Astrocyte (in vitro differentiated cells and primary cell): ENCODE results near the gene RASA4B. TPM values are rescaled to one million over a fixed set of nuclear protein-coding genes. Genes with fewer than 3 reads are reported as not detected.

Experiments
- DNase-seq: peaks from one replicate; pipeline ENCODE4 v3.0.0-alpha.2; 2010; ENCODE audit warnings: low read depth
- FAIRE-seq: peaks from 2 replicates; lab custom pipeline; 2011; peaks lifted over from hg19 to GRCh38; lab: Jason Lieb, UNC
- H2AFZ ChIP-seq: 2 replicates; pipeline ENCODE4 v1.6.0; 2012; ENCODE audit warnings: low read depth, low read length, inconsistent platforms
- H3K27ac ChIP-seq: 2 replicates; pipeline ENCODE4 v1.5.1; 2011; ENCODE audit warnings: low read depth, low read length, inconsistent platforms
- H3K27me3 ChIP-seq: 2 replicates; pipeline ENCODE4 v1.6.0; 2011; ENCODE audit warnings: low read length, inconsistent platforms; ENCODE audit not compliant: insufficient read depth
- H3K36me3 ChIP-seq: 2 replicates; pipeline ENCODE4 v1.5.1; 2011; ENCODE audit warnings: low read length, inconsistent platforms; ENCODE audit not compliant: insufficient read depth
- H3K4me1 ChIP-seq: 2 replicates; pipeline ENCODE4 v1.5.1; 2011; ENCODE audit warnings: low read length, inconsistent platforms; ENCODE audit not compliant: insufficient read depth
- H3K4me2 ChIP-seq: 2 replicates; pipeline ENCODE4 v1.6.0; 2012; ENCODE audit warnings: low read length, inconsistent platforms
- H3K4me3 ChIP-seq: 2 replicates; pipeline ENCODE4 v1.5.1; 2011; ENCODE audit warnings: low read depth, mild to moderate bottlenecking, low read length, inconsistent platforms; ENCODE audit not compliant: insufficient read depth
- H3K79me2 ChIP-seq: 2 replicates; pipeline ENCODE4 v1.6.0; 2012; ENCODE audit warnings: mild to moderate bottlenecking, low read length, inconsistent platforms; ENCODE audit not compliant: insufficient read depth
- H3K9ac ChIP-seq: 2 replicates; pipeline ENCODE4 v1.6.0; 2012; ENCODE audit warnings: mild to moderate bottlenecking, low read length, inconsistent platforms
- H3K9me3 ChIP-seq: 2 replicates; pipeline ENCODE4 v1.5.1; 2012; ENCODE audit warnings: low read depth, mild to moderate bottlenecking, low read length, inconsistent platforms; ENCODE audit not compliant: insufficient read depth
- H4K20me1 ChIP-seq: 2 replicates; pipeline ENCODE4 v1.6.0; 2012; ENCODE audit warnings: low read length, inconsistent platforms; ENCODE audit not compliant: insufficient read depth
- H3K27ac Mint-ChIP-seq: one replicate; pipeline ENCODE4 v1.8.0; 2021; ENCODE audit warnings: mild to moderate bottlenecking, mixed read lengths; ENCODE audit not compliant: unreplicated experiment
- H3K27me3 Mint-ChIP-seq: one replicate; pipeline ENCODE4 v1.8.0; 2021; ENCODE audit warnings: low read depth, mixed read lengths; ENCODE audit not compliant: unreplicated experiment
- H3K36me3 Mint-ChIP-seq: one replicate; pipeline ENCODE4 v1.8.0; 2021; ENCODE audit warnings: low read depth, mixed read lengths; ENCODE audit not compliant: unreplicated experiment
- H3K4me1 Mint-ChIP-seq: one replicate; pipeline ENCODE4 v1.8.0; 2021; ENCODE audit warnings: low read depth, mixed read lengths; ENCODE audit not compliant: unreplicated experiment
- H3K4me3 Mint-ChIP-seq: one replicate; pipeline ENCODE4 v1.8.0; 2021; ENCODE audit warnings: mild to moderate bottlenecking, moderate library complexity, mixed read lengths; ENCODE audit not compliant: unreplicated experiment
- H3K9me3 Mint-ChIP-seq: one replicate; pipeline ENCODE4 v1.8.0; 2021; ENCODE audit warnings: mild to moderate bottlenecking, mixed read lengths; ENCODE audit not compliant: unreplicated experiment
- CTCF ChIP-seq: IDR thresholded peaks from 2 replicates; pipeline ENCODE4 v1.5.1; 2011; ENCODE audit warnings: low read depth, mild to moderate bottlenecking, inconsistent platforms, low read length, moderate library complexity; ENCODE audit not compliant: insufficient read depth
- EZH2 ChIP-seq: IDR thresholded peaks from 2 replicates; pipeline ENCODE4 v1.6.1; 2012; ENCODE audit warnings: mild to moderate bottlenecking, low read length, inconsistent platforms; ENCODE audit not compliant: insufficient read depth
- total RNA-seq: library from RNA; stranded (reverse); gene quantifications from 2 replicates; pipeline ENCODE4 v1.2.1, GENCODE V29; 2021

RASA4B gene
- total RNA-seq, 1 donor from 2014 or later, result 1.1 TPM

GRCh38 chr7:102436118-102436517, 81.5 kb downstream of the RASA4B start:
- Histone ChIP-seq H3K9ac (no peak overlapping the region), H3K9me3 (no peaks in the 10 kb centered on the region), H2AFZ (no peak overlapping the region), H3K79me2 (peaks cover 22% of the 10 kb centered on the region), H3K36me3 (no peaks in the 10 kb centered on the region), H3K4me1 (peaks cover 20% of the 10 kb centered on the region), H4K20me1 (peaks cover 4% of the 10 kb centered on the region), H3K4me3 (no peak overlapping the region), H3K4me2 (no peak overlapping the region), H3K27me3 (no peaks in the 10 kb centered on the region), H3K27ac (no peak overlapping the region)
- Mint-ChIP-seq H3K36me3 (peaks cover 11% of the 10 kb centered on the region), H3K27me3 (no peaks in the 10 kb centered on the region), H3K9me3 (no peaks in the 10 kb centered on the region), H3K4me3 (peak overlapping the region; percentile 6), H3K27ac (no peak overlapping the region), H3K4me1 (peaks cover 16% of the 10 kb centered on the region)
- TF ChIP-seq EZH2 (no peak), CTCF (no peak)
- DNase-seq (no peak), FAIRE-seq (no peak)

- no peaks in the 10 kb centered on the region for H3K27me3 ChIP-seq
- DNase-seq, result no peak
- H3K4me3 Mint-ChIP-seq, result peak overlapping the region; percentile 89
- H3K9me3 Mint-ChIP-seq, result no peaks in the 10 kb centered on the region
- peak overlapping the region; percentile 66 for H2AFZ ChIP-seq
- TF ChIP-seq CTCF, result no peak
- no peak for TF ChIP-seq EZH2
- H3K4me1 ChIP-seq, result peaks cover 8% of the 10 kb centered on the region
- no peak overlapping the region for H3K27ac ChIP-seq
- FAIRE-seq, result no peak
- no peaks in the 10 kb centered on the region for H4K20me1 ChIP-seq
- no peaks in the 10 kb centered on the region for H3K27me3 Mint-ChIP-seq
- peak overlapping the region; percentile 84 for H3K27ac Mint-ChIP-seq
- H3K36me3 ChIP-seq, result no peaks in the 10 kb centered on the region
- H3K79me2 ChIP-seq, result peaks cover 22% of the 10 kb centered on the region
- H3K4me3 ChIP-seq, result peak overlapping the region; percentile 75
- H3K9me3 ChIP-seq, result no peaks in the 10 kb centered on the region
- peaks cover 11% of the 10 kb centered on the region for H3K36me3 Mint-ChIP-seq
- H3K9ac ChIP-seq, result peak overlapping the region; percentile 88
- H3K4me2 ChIP-seq, result peak overlapping the region; percentile 96
- H3K4me1 Mint-ChIP-seq, result peaks cover 12% of the 10 kb centered on the region
Measured at GRCh38 chr7:102434039-102434486, 83.5 kb downstream of the RASA4B start.

GRCh38 chr7:102433219-102434038, 84.1 kb downstream of the RASA4B start, which contains the start of gene ORAI2:
Gene ORAI2, plus strand, starts transcription at chr7:102433575. Its CDS starts 5,382 bp downstream, at chr7:102438957.
- Histone ChIP-seq H3K4me2 (peak within 1 kb of the TSS; percentile 96), H4K20me1 (no peaks in the 10 kb centered on the region), H3K9ac (peak within 1 kb of the TSS; percentile 88), H3K79me2 (peaks cover 22% of the 10 kb centered on the region), H3K27ac (no peak within 1 kb of the TSS), H3K4me3 (peak within 1 kb of the TSS; percentile 75), H3K27me3 (no peaks in the 10 kb centered on the region), H3K4me1 (peaks cover 8% of the 10 kb centered on the region), H2AFZ (peak within 1 kb of the TSS; percentile 66), H3K9me3 (no peaks in the 10 kb centered on the region), H3K36me3 (no peaks in the 10 kb centered on the region)
- TF ChIP-seq CTCF, result no peak
- no peak for TF ChIP-seq EZH2
- Mint-ChIP-seq H3K4me1 (peaks cover 12% of the 10 kb centered on the region), H3K36me3 (peaks cover 11% of the 10 kb centered on the region), H3K9me3 (no peaks in the 10 kb centered on the region), H3K4me3 (peak within 1 kb of the TSS; percentile 89), H3K27me3 (no peaks in the 10 kb centered on the region), H3K27ac (peak within 1 kb of the TSS; percentile 85)
- DNase-seq (peak; percentile 27), FAIRE-seq (no peak)
